HG02885 (cell line): Measurements from ENCODE around the gene SPATS2L.
"Not testable (repeated sequence)": the region's sequence is repeated elsewhere in the genome, so short reads cannot be mapped to it uniquely, and the experiment has no call there.

Experiments used
- ATAC-seq: cut with Tn5 transposase; IDR thresholded peaks from one replicate; pipeline ENCODE4 v1.9.1; 2021; ENCODE audit warnings: mild to moderate bottlenecking; ENCODE audit not compliant: unreplicated experiment, poor library complexity

The SPATS2L gene

GRCh38 chr2:200344202-200344601 is 37.7 kb downstream of the SPATS2L start:
- ATAC-seq: not testable (repeated sequence)

GRCh38 chr2:200345975-200346374 is 39.5 kb downstream of the SPATS2L start:
- no peak for ATAC-seq

- ATAC-seq: no peak
Observed at GRCh38 chr2:200347301-200347700, 40.8 kb downstream of the SPATS2L start.

GRCh38 chr2:200348897-200349563 is 42.5 kb downstream of the SPATS2L start:
- ATAC-seq: peak; percentile 48

GRCh38 chr2:200349868-200350267 is 43.4 kb downstream of the SPATS2L start:
- ATAC-seq: no peak

- ATAC-seq: no peak
Observed at GRCh38 chr2:200350850-200351285, 44.4 kb downstream of the SPATS2L start.

GRCh38 chr2:200351815-200352214 is 45.3 kb downstream of the SPATS2L start:
- ATAC-seq: no peak

GRCh38 chr2:200352636-200353035 is 46.1 kb downstream of the SPATS2L start:
- ATAC-seq: no peak

- no peak for ATAC-seq
Observed at GRCh38 chr2:200353120-200353519, 46.6 kb downstream of the SPATS2L start.

- no peak for ATAC-seq
Observed at GRCh38 chr2:200353874-200354273, 47.4 kb downstream of the SPATS2L start.

GRCh38 chr2:200354833-200355751 is 48.6 kb downstream of the SPATS2L start:
- ATAC-seq: no peak

- ATAC-seq: no peak
Observed at GRCh38 chr2:200356321-200356720, 49.8 kb downstream of the SPATS2L start.

GRCh38 chr2:200356857-200357384 is 50.4 kb downstream of the SPATS2L start:
- ATAC-seq: no peak

GRCh38 chr2:200357845-200358244 is 51.4 kb downstream of the SPATS2L start:
- ATAC-seq: no peak

GRCh38 chr2:200359552-200359951 is 53.1 kb downstream of the SPATS2L start:
- ATAC-seq: no peak

- ATAC-seq: no peak
Observed at GRCh38 chr2:200360364-200360763, 53.9 kb downstream of the SPATS2L start.

GRCh38 chr2:200362202-200362917 is 55.9 kb downstream of the SPATS2L start:
- ATAC-seq: no peak

- no peak for ATAC-seq
Observed at GRCh38 chr2:200363279-200363678, 56.8 kb downstream of the SPATS2L start.

GRCh38 chr2:200364142-200364541 is 57.6 kb downstream of the SPATS2L start:
- no peak for ATAC-seq

GRCh38 chr2:200364620-200365019 is 58.1 kb downstream of the SPATS2L start:
- no peak for ATAC-seq

GRCh38 chr2:200365209-200365608 is 58.7 kb downstream of the SPATS2L start:
- ATAC-seq: no peak
